Gastrocnemius medialis (tissue), 4 donors: ENCODE results near the gene LEMD2. TPM values are rescaled to one million over a fixed set of nuclear protein-coding genes. Genes with fewer than 3 reads are reported as not detected.

Experiments
- ATAC-seq, 2 donors: fragments of 150-250 bp; one replicate each; pipeline ENCODE4 v1.9.1; 2016
- DNase-seq, 2 donors: peaks; one replicate each; pipeline ENCODE4 v3.0.0-alpha.2; 2019
- H3K27ac ChIP-seq, 4 donors: fragments of 200-600 bp; sonication (generic); 1 replicate in 1 of 4; 2 replicates in 3 of 4; pipeline ENCODE4 v1.5.1; 2016 to 2018; ENCODE audit warnings: mild to moderate bottlenecking in 2 of 4, moderate library complexity in 1 of 4
- H3K27me3 ChIP-seq, 3 donors: fragments of 200-600 bp; sonication (generic) in 2 of 3; 1 replicate in 1 of 3; 2 replicates in 2 of 3; pipeline versions ENCODE4 v1.5.1 to v1.6.0; 2016 to 2019; ENCODE audit warnings: mild to moderate bottlenecking in 1 of 3, moderate library complexity in 1 of 3
- H3K36me3 ChIP-seq, 2 donors: fragments of 200-600 bp; sonication (generic) in 1 of 2; one replicate each; pipeline ENCODE4 v1.5.1; 2017 to 2018
- H3K4me1 ChIP-seq, 2 donors: fragments of 200-600 bp; sonication (generic) in 1 of 2; one replicate each; pipeline ENCODE4 v1.5.1; 2016 to 2017; ENCODE audit warnings: mild to moderate bottlenecking in 2 of 2
- H3K4me3 ChIP-seq, 4 donors: fragments of 200-600 bp; sonication (generic) in 3 of 4; 1 replicate in 1 of 4; 2 replicates in 3 of 4; pipeline ENCODE4 v1.5.1; 2016 to 2019; ENCODE audit warnings: mild to moderate bottlenecking in 2 of 4
- H3K9me3 ChIP-seq, 3 donors: fragments of 200-600 bp; sonication (generic) in 2 of 3; 1 replicate in 1 of 3; 2 replicates in 2 of 3; pipeline ENCODE4 v1.5.1; 2016 to 2019
- CTCF ChIP-seq, 5 experiments: fragments of 450-650 bp in 3 of 5; fragments of 200-600 bp in 2 of 5; sonication (generic) in 2 of 5; IDR thresholded peaks in 4 of 5; conservative IDR thresholded peaks in 1 of 5; 1 replicate in 4 of 5; 2 replicates in 1 of 5; pipeline ENCODE4 v1.5.1; 2016 to 2019; ENCODE audit warnings: antibody characterized with exemption in 5 of 5, mild to moderate bottlenecking in 3 of 5, moderate library complexity in 3 of 5
- POLR2A ChIP-seq, 2 donors: fragments of 450-650 bp; IDR thresholded peaks; one replicate each; pipeline ENCODE4 v1.6.1; 2017; ENCODE audit warnings: antibody characterized with exemption in 2 of 2, mild to moderate bottlenecking in 2 of 2, moderate library complexity in 2 of 2
- in situ Hi-C, 4 donors: fragments of 200-750 bp; cut with MboI; loops; one replicate each; pipeline versions ENCODE4 v1.15.0 to v1.8.0; 2017; ENCODE audit warnings: low sequenced_read_pairs in 4 of 4
- intact Hi-C: fragments of 100-400 bp; cut with DNase I; formaldehyde crosslinking; loops from one replicate; pipeline ENCODE4 v1.15.1; 2023; ENCODE audit warnings: low total_unique reads
- total RNA-seq, 4 donors: library from RNA; depleted of rRNA; stranded (reverse); fragments of >200 nt; gene quantifications; one replicate each; pipeline versions ENCODE4 v1.1.0 to v1.2.3, GENCODE V29; 2016

The LEMD2 gene
- total RNA-seq, 4 donors from 2014 or later, result 34.1 to 39.1 (median 38.1) TPM

- H3K4me1 ChIP-seq, result peaks cover 76 to 84% of the 10 kb centered on the region in 2 donors
- peak; percentile 28 to 45 for ATAC-seq
- H3K9me3 ChIP-seq, result no peaks in the 10 kb centered on the region
- peak overlapping the region; percentile 98 to 100 (median 100) for H3K27ac ChIP-seq
- in situ Hi-C loops, result loop anchor here in 1 of 4 donors (25.0 kb wide), 1 partner anchor 557 kb away; no protein-coding TSS in a partner anchor
- peak overlapping the region in 2 of 4 donors; percentile 14 to 23 for H3K4me3 ChIP-seq
- DNase-seq, result peak; percentile 88 to 90
- intact Hi-C loops, result loop anchor here (1.0 kb wide), 1 partner anchor 20 kb away; no protein-coding TSS in a partner anchor
- peaks cover 10 to 43% of the 10 kb centered on the region in 2 donors for H3K36me3 ChIP-seq
- no peak for TF ChIP-seq CTCF (IDR thresholded peaks at IDR 0.05 in 4 of 5, conservative IDR thresholded peaks at IDR 0.05 in 1 of 5)
- peak; percentile 8 to 47 for TF ChIP-seq POLR2A (IDR thresholded peaks at IDR 0.05)
- H3K27me3 ChIP-seq, result no peaks in the 10 kb centered on the region
These were observed 58.3 kb downstream of the LEMD2 start for GRCh38 chr6:33730611-33731010.

- peaks cover 6 to 34% of the 10 kb centered on the region in 2 donors for H3K36me3 ChIP-seq
- no peaks in the 10 kb centered on the region for H3K27me3 ChIP-seq
- TF ChIP-seq POLR2A (IDR thresholded peaks at IDR 0.05) (no peak), CTCF (IDR thresholded peaks at IDR 0.05 in 4 of 5, conservative IDR thresholded peaks at IDR 0.05 in 1 of 5) (no peak)
- intact Hi-C loops, result loop anchor here (10.0 kb wide), 1 partner anchor 414 kb away; the partner anchor contains the start of genes TAPBP and ZBTB22
- peaks cover 61 to 75% of the 10 kb centered on the region in 2 donors for H3K4me1 ChIP-seq
- in situ Hi-C loops, result loop anchor here in 1 of 4 donors (25.0 kb wide), 1 partner anchor 558 kb away; no protein-coding TSS in a partner anchor
- no peak overlapping the region for H3K4me3 ChIP-seq
- H3K27ac ChIP-seq, result peak overlapping the region; percentile 98 to 100 (median 100)
- ATAC-seq (no peak), DNase-seq (peak in 1 of 2 donors; percentile 47)
- no peaks in the 10 kb centered on the region for H3K9me3 ChIP-seq
These were observed 59.9 kb downstream of the LEMD2 start for GRCh38 chr6:33729059-33729458.

- peaks cover 6 to 35% of the 10 kb centered on the region in 2 donors for H3K36me3 ChIP-seq
- in situ Hi-C loops, result loop anchor here in 1 of 4 donors (25.0 kb wide), 1 partner anchor 559 kb away; no protein-coding TSS in a partner anchor
- H3K27me3 ChIP-seq, result no peaks in the 10 kb centered on the region
- H3K9me3 ChIP-seq, result no peaks in the 10 kb centered on the region
- peak overlapping the region; percentile 98 to 100 (median 100) for H3K27ac ChIP-seq
- ATAC-seq, result peak in 1 of 2 donors; percentile 3
- DNase-seq, result no peak
- H3K4me3 ChIP-seq, result peak overlapping the region in 1 of 4 donors; percentile 6
- intact Hi-C loops, result loop anchor here (10.0 kb wide), 1 partner anchor 414 kb away; the partner anchor contains the start of genes TAPBP and ZBTB22
- TF ChIP-seq CTCF (IDR thresholded peaks at IDR 0.05 in 4 of 5, conservative IDR thresholded peaks at IDR 0.05 in 1 of 5) (no peak), POLR2A (IDR thresholded peaks at IDR 0.05) (peak; percentile 10 to 42)
- peaks cover 55 to 70% of the 10 kb centered on the region in 2 donors for H3K4me1 ChIP-seq
These were observed 60.5 kb downstream of the LEMD2 start for GRCh38 chr6:33728438-33728837.

- ATAC-seq, result peak in 1 of 2 donors; percentile 0
- H3K36me3 ChIP-seq, result peaks cover 6 to 40% of the 10 kb centered on the region in 2 donors
- intact Hi-C loops, result loop anchor here (10.0 kb wide), 1 partner anchor 413 kb away; the partner anchor contains the start of genes TAPBP and ZBTB22
These were observed 61.0 kb downstream of the LEMD2 start for GRCh38 chr6:33727932-33728331.

More at GRCh38 chr6:33727932-33728331, 61.0 kb downstream of the LEMD2 start:
- no peak for TF ChIP-seq CTCF (IDR thresholded peaks at IDR 0.05 in 4 of 5, conservative IDR thresholded peaks at IDR 0.05 in 1 of 5)
- TF ChIP-seq POLR2A (IDR thresholded peaks at IDR 0.05), result no peak
- in situ Hi-C loops, result loop anchor here in 1 of 4 donors (25.0 kb wide), 1 partner anchor 559 kb away; no protein-coding TSS in a partner anchor
- Histone ChIP-seq H3K4me3 (peak overlapping the region in 1 of 4 donors; percentile 6), H3K27ac (peak overlapping the region; percentile 98 to 100 (median 100)), H3K9me3 (no peaks in the 10 kb centered on the region), H3K27me3 (no peaks in the 10 kb centered on the region), H3K4me1 (peaks cover 50 to 66% of the 10 kb centered on the region in 2 donors)
- DNase-seq, result peak in 1 of 2 donors; percentile 81
